Measurements from ENCODE around the gene CASP6. TPM values are rescaled to one million over a fixed set of nuclear protein-coding genes. Genes with fewer than 3 reads are reported as not detected.

Gene CASP6
- total and polyA plus RNA-seq, 2 donors (not counting 1 experiment from before 2014, with no cell fraction given): 7.7 to 11.6 TPM

- Histone ChIP-seq H3K4me2 (replicated peaks; ENCODE audit: low read depth, low read length, poor library complexity, severe bottlenecking) (peak overlapping the region; percentile 90), H3K27ac (ENCODE audit: low read length in 2 of 2) (peak overlapping the region; percentile 8 to 68), H3K36me3 (replicated peaks in 1 of 2; ENCODE audit: control extremely low read depth in 1 of 2, control insufficient read depth in 1 of 2, extremely low read depth in 1 of 2, insufficient read depth in 2 of 2, low read length in 1 of 2) (no peaks in the 10 kb centered on the region), H3K4me3 (ENCODE audit: control extremely low read depth in 1 of 5, extremely low read depth in 1 of 5, insufficient read depth in 1 of 5, low read depth in 2 of 5, low read length in 4 of 5) (peak overlapping the region; percentile 47 to 86 (median 82)), H3K4me1 (ENCODE audit: control insufficient read depth in 2 of 2, insufficient read depth in 2 of 2, low read length in 2 of 2) (peaks cover 6 to 10% of the 10 kb centered on the region in 2 donors), H3K9me3 (ENCODE audit: control extremely low read depth in 1 of 3, control insufficient read depth in 2 of 3, insufficient read depth in 1 of 3, low read length in 2 of 3) (no peaks in the 10 kb centered on the region), H3K27me3 (replicated peaks in 1 of 4; ENCODE audit: control extremely low read depth in 1 of 4, control insufficient read depth in 3 of 4, insufficient read depth in 4 of 4, low read length in 3 of 4) (no peaks in the 10 kb centered on the region), H4K20me1 (ENCODE audit: control insufficient read depth, insufficient read depth, low read length, poor library complexity, severe bottlenecking) (no peaks in the 10 kb centered on the region), H2AFZ (ENCODE audit: insufficient read depth, low read depth, low read length, poor library complexity, severe bottlenecking) (peak overlapping the region; percentile 96), H3K79me2 (ENCODE audit: control insufficient read depth, insufficient read depth, low read length) (peaks cover 29% of the 10 kb centered on the region), H3K9ac (ENCODE audit: low read length) (peak overlapping the region; percentile 89)
- intact Hi-C loops (cut with micrococcal nuclease): loop anchor here (1.0 kb wide), 2 partner anchors 26 to 168 kb away; partner anchors contain the start of gene CASP6
- H3K4me1 Mint-ChIP-seq: peaks cover 13% of the 10 kb centered on the region
- H3K4me3 Mint-ChIP-seq: peak overlapping the region; percentile 94
- H3K27ac Mint-ChIP-seq: peak overlapping the region; percentile 84
- under 1% methylated on average over 19 of the region's 25 CpGs for WGBS (ENCODE audit: insufficient coverage)
- POLR2A ChIA-PET: no interaction called here
- TF ChIP-seq, protein P1, sequence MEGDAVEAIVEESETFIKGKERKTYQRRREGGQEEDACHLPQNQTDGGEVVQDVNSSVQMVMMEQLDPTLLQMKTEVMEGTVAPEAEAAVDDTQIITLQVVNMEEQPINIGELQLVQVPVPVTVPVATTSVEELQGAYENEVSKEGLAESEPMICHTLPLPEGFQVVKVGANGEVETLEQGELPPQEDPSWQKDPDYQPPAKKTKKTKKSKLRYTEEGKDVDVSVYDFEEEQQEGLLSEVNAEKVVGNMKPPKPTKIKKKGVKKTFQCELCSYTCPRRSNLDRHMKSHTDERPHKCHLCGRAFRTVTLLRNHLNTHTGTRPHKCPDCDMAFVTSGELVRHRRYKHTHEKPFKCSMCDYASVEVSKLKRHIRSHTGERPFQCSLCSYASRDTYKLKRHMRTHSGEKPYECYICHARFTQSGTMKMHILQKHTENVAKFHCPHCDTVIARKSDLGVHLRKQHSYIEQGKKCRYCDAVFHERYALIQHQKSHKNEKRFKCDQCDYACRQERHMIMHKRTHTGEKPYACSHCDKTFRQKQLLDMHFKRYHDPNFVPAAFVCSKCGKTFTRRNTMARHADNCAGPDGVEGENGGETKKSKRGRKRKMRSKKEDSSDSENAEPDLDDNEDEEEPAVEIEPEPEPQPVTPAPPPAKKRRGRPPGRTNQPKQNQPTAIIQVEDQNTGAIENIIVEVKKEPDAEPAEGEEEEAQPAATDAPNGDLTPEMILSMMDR (IDR thresholded peaks at IDR 0.05): no peak
- TF ChIP-seq EZH2 (IDR thresholded peaks at IDR 0.05; ENCODE audit: borderline replicate concordance, insufficient read depth, low read depth, low read length, poor library complexity, severe bottlenecking): no peak
- ATAC-seq (ENCODE audit: low read depth): no peak
- no peaks in the 10 kb centered on the region for H3K9me3 Mint-ChIP-seq (ENCODE audit: insufficient read depth)
- CTCF ChIA-PET: interaction anchor here (0.7 kb wide), 1 partner anchor 296 kb away, joined by 3 read pairs; the partner anchor contains the start of gene SEC24B
- no peak for DNase-seq
- no peaks in the 10 kb centered on the region for H3K27me3 Mint-ChIP-seq
Observed at GRCh38 chr4:109729117-109729717, 26.0 kb upstream of the CASP6 start.

- intact Hi-C loops (cut with micrococcal nuclease): no loop called here
- H3K4me2 ChIP-seq (replicated peaks; ENCODE audit: low read depth, low read length, poor library complexity, severe bottlenecking): no peak overlapping the region
- Mint-ChIP-seq H3K4me3 (peak overlapping the region; percentile 94), H3K9me3 (ENCODE audit: insufficient read depth) (no peaks in the 10 kb centered on the region), H3K4me1 (peaks cover 15% of the 10 kb centered on the region), H3K27me3 (no peaks in the 10 kb centered on the region), H3K27ac (no peak overlapping the region)
- DNase-seq (no peak), ATAC-seq (ENCODE audit: low read depth) (no peak)
- H3K4me1 ChIP-seq (ENCODE audit: control insufficient read depth in 2 of 2, insufficient read depth in 2 of 2, low read length in 2 of 2): peaks cover 6 to 12% of the 10 kb centered on the region in 2 donors
- peaks cover 32% of the 10 kb centered on the region for H3K79me2 ChIP-seq (ENCODE audit: control insufficient read depth, insufficient read depth, low read length)
- H3K36me3 ChIP-seq (replicated peaks in 1 of 2; ENCODE audit: control extremely low read depth in 1 of 2, control insufficient read depth in 1 of 2, extremely low read depth in 1 of 2, insufficient read depth in 2 of 2, low read length in 1 of 2): no peaks in the 10 kb centered on the region
- H3K9me3 ChIP-seq (ENCODE audit: control extremely low read depth in 1 of 3, control insufficient read depth in 2 of 3, insufficient read depth in 1 of 3, low read length in 2 of 3): no peaks in the 10 kb centered on the region
- POLR2A ChIA-PET: no interaction called here
- CTCF ChIA-PET: no interaction called here
- H3K27me3 ChIP-seq (replicated peaks in 1 of 4; ENCODE audit: control extremely low read depth in 1 of 4, control insufficient read depth in 3 of 4, insufficient read depth in 4 of 4, low read length in 3 of 4): no peaks in the 10 kb centered on the region
- no peaks in the 10 kb centered on the region for H4K20me1 ChIP-seq (ENCODE audit: control insufficient read depth, insufficient read depth, low read length, poor library complexity, severe bottlenecking)
- no peak overlapping the region for H2AFZ ChIP-seq (ENCODE audit: insufficient read depth, low read depth, low read length, poor library complexity, severe bottlenecking)
- WGBS (ENCODE audit: insufficient coverage): 100% methylated on average over 3 of the region's 6 CpGs
- H3K9ac ChIP-seq (ENCODE audit: low read length): no peak overlapping the region
- no peak overlapping the region for H3K4me3 ChIP-seq (ENCODE audit: control extremely low read depth in 1 of 5, extremely low read depth in 1 of 5, insufficient read depth in 1 of 5, low read depth in 2 of 5, low read length in 4 of 5)
- TF ChIP-seq, protein P1 (IDR thresholded peaks at IDR 0.05): no peak
- no peak for TF ChIP-seq EZH2 (IDR thresholded peaks at IDR 0.05; ENCODE audit: borderline replicate concordance, insufficient read depth, low read depth, low read length, poor library complexity, severe bottlenecking)
- no peak overlapping the region for H3K27ac ChIP-seq (ENCODE audit: low read length in 2 of 2)
Observed at GRCh38 chr4:109728385-109728784, 25.1 kb upstream of the CASP6 start.
